HCT116 (cell line): ENCODE results near the gene FBXO42. TPM values are rescaled to one million over a fixed set of nuclear protein-coding genes. Genes with fewer than 3 reads are reported as not detected.
A peak's percentile ranks its signal among the peaks of the same experiment; 100 is the strongest.

Experiments used
- ATAC-seq: fragments of 200-7000 bp; cut with Tn5 transposase; 2 replicates; pipeline ENCODE4 v1.9.1; 2020; ENCODE audit warnings: mild to moderate bottlenecking, moderate library complexity
- BruUV-seq: library from RNA; stranded (reverse); fragments of 400-500 nt; replicated peaks from 2 replicates; lab custom pipeline; 2021; lab: Mats Ljungman, UMichigan
- CTCF ChIA-PET: fragments of 300-600 bp; sonication (Branson Sonifier 250); formaldehyde crosslinking; loops from one replicate; lab custom pipeline; 2021; ENCODE audit warnings: antibody characterized with exemption; lab: Charles Lee
- POLR2A ChIA-PET: fragments of 300-600, 350-600 bp; sonication (Branson Sonifier 250); formaldehyde crosslinking; loops from one replicate; lab custom pipeline; 2021; ENCODE audit warnings: antibody characterized with exemption; lab: Charles Lee
- RAD21 ChIA-PET, 2 experiments: fragments of 300-600 bp; sonication (Branson Sonifier 250); formaldehyde crosslinking; loops; one replicate each; lab custom pipeline; 2023; ENCODE audit warnings: low total read pairs in 2 of 2; ENCODE audit not compliant: uncharacterized antibody in 2 of 2, unreplicated experiment in 2 of 2, low non-redundant PET in 1 of 2; lab: Charles Lee
- DNase-seq: peaks from one replicate; pipeline ENCODE4 v3.0.0-alpha.2; 2010; ENCODE audit warnings: low read depth, low spot score
- H2AFZ ChIP-seq: fragments of 200-600 bp; shearing (Covaris generic), sonication (generic); 2 replicates; pipeline ENCODE4 v1.6.1; 2017; ENCODE audit warnings: low read depth, mixed run types, mixed read lengths, antibody characterized with exemption, low read length; ENCODE audit not compliant: poor library complexity, severe bottlenecking
- H3K27ac ChIP-seq: 2 replicates; pipeline ENCODE4 v1.5.1; 2012; ENCODE audit warnings: low read depth, low read length
- H3K27me3 ChIP-seq: fragments of 200-600 bp; sonication (generic); 2 replicates; pipeline ENCODE4 v1.6.1; 2016; ENCODE audit warnings: mixed run types, low read length, mixed read lengths; ENCODE audit not compliant: insufficient read depth
- H3K36me3 ChIP-seq, 2 experiments: fragments of 200-500 bp in 1 of 2; fragments of 200-600 bp in 1 of 2; sonication (Bioruptor generic) in 1 of 2; sonication (generic) in 1 of 2; 2 replicates each; pipeline versions ENCODE4 v1.5.1 to v1.6.1; 2014 to 2016; ENCODE audit warnings: low read length in 2 of 2, inconsistent platforms in 1 of 2, mixed read lengths in 1 of 2, mixed run types in 1 of 2; ENCODE audit not compliant: insufficient read depth in 2 of 2, control insufficient read depth in 1 of 2
- H3K4me1 ChIP-seq, 2 experiments: fragments of 200-600 bp in 1 of 2; sonication (generic) in 1 of 2; 2 replicates each; pipeline versions ENCODE4 v1.5.1 to v1.6.1; 2012 to 2017; ENCODE audit warnings: low read length in 2 of 2, inconsistent platforms in 1 of 2, mild to moderate bottlenecking in 1 of 2, mixed read lengths in 1 of 2, mixed run types in 1 of 2, moderate library complexity in 1 of 2; ENCODE audit not compliant: insufficient read depth in 2 of 2, control insufficient read depth in 1 of 2
- H3K4me2 ChIP-seq: fragments of 200-600 bp; sonication (generic); 2 replicates; pipeline ENCODE4 v1.6.1; 2017; ENCODE audit warnings: mixed run types, low read length, mixed read lengths
- H3K4me3 ChIP-seq, 2 experiments: fragments of 200-600 bp in 1 of 2; sonication (generic) in 1 of 2; replicated peaks in 1 of 2; 2 replicates each; pipeline ENCODE4 v1.5.1; 2011 to 2016; ENCODE audit warnings: low read length in 2 of 2, control low read depth in 1 of 2, low read depth in 1 of 2, mild to moderate bottlenecking in 1 of 2, mixed read lengths in 1 of 2, mixed run types in 1 of 2
- H3K79me2 ChIP-seq: fragments of 200-600 bp; sonication (generic); 2 replicates; pipeline ENCODE4 v1.6.1; 2017; ENCODE audit warnings: mild to moderate bottlenecking, mixed run types, low read length, moderate library complexity, mixed read lengths; ENCODE audit not compliant: insufficient read depth
- H3K9ac ChIP-seq: fragments of 200-600 bp; sonication (generic); 2 replicates; pipeline ENCODE4 v1.6.1; 2016; ENCODE audit warnings: low read length, mixed read lengths
- H3K9me2 ChIP-seq: fragments of 200-600 bp; sonication (generic), shearing (Covaris generic); 2 replicates; pipeline ENCODE4 v1.6.1; 2017; ENCODE audit warnings: mixed run types, mild to moderate bottlenecking, moderate library complexity; ENCODE audit not compliant: insufficient read depth
- H3K9me3 ChIP-seq, 2 experiments: fragments of 200-500 bp in 1 of 2; fragments of 200-600 bp in 1 of 2; sonication (Bioruptor generic) in 1 of 2; sonication (generic) in 1 of 2; 2 replicates each; pipeline ENCODE4 v1.6.1; 2014 to 2017; ENCODE audit warnings: low read length in 2 of 2, mixed read lengths in 2 of 2, inconsistent platforms in 1 of 2, low read depth in 1 of 2, mild to moderate bottlenecking in 1 of 2, mixed run types in 1 of 2, moderate library complexity in 1 of 2; ENCODE audit not compliant: control insufficient read depth in 1 of 2, insufficient read depth in 1 of 2
- H4K20me1 ChIP-seq: fragments of 200-600 bp; sonication (generic), shearing (Covaris generic); 2 replicates; pipeline ENCODE4 v1.6.1; 2017; ENCODE audit warnings: mixed run types, mild to moderate bottlenecking, moderate library complexity; ENCODE audit not compliant: insufficient read depth
- CBX3 ChIP-seq: IDR thresholded peaks from 2 replicates; pipeline ENCODE4 v1.6.1; 2012; ENCODE audit warnings: low read depth
- CEBPB ChIP-seq: IDR thresholded peaks from 2 replicates; pipeline ENCODE4 v1.6.1; 2012; ENCODE audit warnings: low read depth
- EZH2phosphoT487 ChIP-seq: fragments of 200-600 bp; IDR thresholded peaks from 2 replicates; pipeline ENCODE4 v1.6.1; 2018; ENCODE audit warnings: antibody characterized with exemption, borderline replicate concordance
- FOSL1 ChIP-seq: IDR thresholded peaks from 2 replicates; pipeline ENCODE4 v1.6.1; 2012; ENCODE audit warnings: low read depth
- JUND ChIP-seq: IDR thresholded peaks from 2 replicates; pipeline ENCODE4 v1.6.1; 2012
- POLR2A ChIP-seq: IDR thresholded peaks from 2 replicates; pipeline ENCODE4 v1.7.0; 2011; ENCODE audit warnings: borderline replicate concordance; ENCODE audit not compliant: insufficient read depth, insufficient read length; ENCODE audit errors: extremely low read depth
- POLR2AphosphoS5 ChIP-seq: IDR thresholded peaks from 2 replicates; pipeline ENCODE4 v1.6.1; 2011; ENCODE audit warnings: mild to moderate bottlenecking, low read depth, low read length, moderate library complexity
- RAD21 ChIP-seq: IDR thresholded peaks from 2 replicates; pipeline ENCODE4 v1.6.1; 2012; ENCODE audit warnings: low read depth, mild to moderate bottlenecking
- SIN3A ChIP-seq: IDR thresholded peaks from 2 replicates; pipeline ENCODE4 v1.6.1; 2012; ENCODE audit warnings: low read depth
- SP1 ChIP-seq: IDR thresholded peaks from 2 replicates; pipeline ENCODE4 v1.6.1; 2012; ENCODE audit warnings: low read depth
- TCF7L2 ChIP-seq: IDR thresholded peaks from 2 replicates; pipeline ENCODE4 v1.7.0; 2011; ENCODE audit warnings: borderline replicate concordance, inconsistent platforms; ENCODE audit not compliant: insufficient read depth, insufficient read length; ENCODE audit errors: extremely low read depth
- YY1 ChIP-seq: IDR thresholded peaks from 2 replicates; pipeline ENCODE4 v1.6.1; 2011; ENCODE audit warnings: low read length, low read depth, moderate library complexity, mild to moderate bottlenecking; ENCODE audit not compliant: insufficient replicate concordance; ENCODE audit errors: extremely low read depth
- ZNF274 ChIP-seq: fragments of 200-500 bp; sonication (Bioruptor generic); IDR thresholded peaks from 2 replicates; pipeline ENCODE4 v1.6.1; 2014; ENCODE audit warnings: mild to moderate bottlenecking, low read depth, low read length, inconsistent platforms
- intact Hi-C: fragments of 100-400 bp; cut with micrococcal nuclease; formaldehyde crosslinking; loops from 2 replicates; pipeline ENCODE4 v1.10.0; 2022
- total RNA-seq: library from RNA; stranded (reverse); gene quantifications from one replicate; pipeline ENCODE4 v1.2.1, GENCODE V29; 2021; ENCODE audit not compliant: unreplicated experiment
- TF ChIP-seq, protein P1 (sequence below): IDR thresholded peaks from 2 replicates; pipeline ENCODE4 v1.6.1; 2012
- TF ChIP-seq, protein P2 (sequence below): IDR thresholded peaks from 2 replicates; pipeline ENCODE4 v1.6.1; 2012; ENCODE audit warnings: low read depth
- TF ChIP-seq, protein P3 (sequence below): IDR thresholded peaks from 2 replicates; pipeline ENCODE4 v1.6.1; 2011; ENCODE audit warnings: mild to moderate bottlenecking, low read length, moderate library complexity; ENCODE audit not compliant: insufficient replicate concordance; ENCODE audit errors: extremely low read depth

FBXO42 gene
- total RNA-seq, 1 experiment from 2014 or later = 20.6 TPM

DNA sequence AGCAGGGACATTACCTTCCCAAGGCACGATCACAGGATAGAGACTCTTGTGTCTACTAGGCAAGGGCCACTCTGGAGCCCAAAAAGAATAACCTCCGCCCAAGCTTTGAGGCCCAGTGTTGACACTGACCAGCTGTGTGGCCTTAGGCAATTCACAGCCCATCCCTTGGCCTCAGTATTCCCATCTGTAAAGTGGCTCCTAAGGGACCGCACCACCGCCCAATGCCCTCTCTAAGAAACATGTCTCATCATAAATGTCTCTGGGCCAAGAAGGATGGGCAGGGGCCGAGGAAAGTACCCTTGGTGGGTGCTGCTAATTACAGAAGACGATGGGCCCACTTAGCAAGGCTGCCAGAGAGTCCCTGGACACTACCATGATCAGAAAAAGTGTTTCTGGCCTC lies 140.5 kb downstream of the FBXO42 start:
- H3K9me2 ChIP-seq = no peaks in the 10 kb centered on the region
- H3K9me3 ChIP-seq = no peaks in the 10 kb centered on the region
- no peaks in the 10 kb centered on the region for H4K20me1 ChIP-seq
- CTCF ChIA-PET = no interaction called here
- DNase-seq (no peak), ATAC-seq (no peak)
- RAD21 ChIA-PET = no interaction called here
- peak overlapping the region; percentile 71 for H3K9ac ChIP-seq
- H3K4me1 ChIP-seq = peaks cover 44 to 81% of the 10 kb centered on the region in 2 experiments
- H3K27me3 ChIP-seq = no peaks in the 10 kb centered on the region
- no peaks in the 10 kb centered on the region; the same call in 1 of the 2 replicates for H3K79me2 ChIP-seq
- H3K4me3 ChIP-seq = peak overlapping the region; percentile 46 to 63
- no peak for TF ChIP-seq EZH2phosphoT487
- no peak for TF ChIP-seq TCF7L2
- no peak for TF ChIP-seq FOSL1
- TF ChIP-seq SIN3A = no peak
- TF ChIP-seq CEBPB = no peak
- no peak for TF ChIP-seq POLR2A
- no peak for TF ChIP-seq YY1
- TF ChIP-seq CBX3 = no peak
- no peaks in the 10 kb centered on the region for H3K36me3 ChIP-seq
- BruUV-seq = no TSS peak
- H3K27ac ChIP-seq = peak overlapping the region; percentile 75
- POLR2A ChIA-PET = interaction anchor here (1.1 kb wide), 1 partner anchor 37 kb away, joined by 3 read pairs; no protein-coding TSS in a partner anchor
- intact Hi-C loops = no loop called here
- H2AFZ ChIP-seq = no peak overlapping the region
- H3K4me2 ChIP-seq = peak overlapping the region; percentile 95

DNA sequence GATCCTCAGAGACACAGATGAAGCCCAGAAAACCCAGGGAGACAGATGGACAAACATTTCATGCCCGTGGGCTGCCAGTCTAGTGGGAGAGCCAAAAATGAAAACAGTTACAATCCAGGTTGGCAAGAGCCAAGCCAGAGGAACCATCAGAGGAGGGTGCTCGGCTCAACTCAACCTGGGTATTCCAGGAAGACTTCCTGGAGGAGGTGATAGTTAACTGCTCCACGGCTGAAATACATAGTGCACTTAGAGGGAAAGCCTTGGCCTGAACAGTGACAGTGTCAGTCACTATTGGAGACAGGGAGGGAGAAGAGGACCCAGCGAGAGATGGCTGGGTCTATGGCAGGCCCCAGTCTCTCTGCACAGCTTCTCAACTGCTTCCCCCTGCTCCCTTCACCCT lies 141.7 kb downstream of the FBXO42 start:
- Histone ChIP-seq H3K27ac (no peak overlapping the region), H4K20me1 (no peaks in the 10 kb centered on the region), H3K79me2 (peaks cover 6% of the 10 kb centered on the region; the same call in 1 of the 2 replicates), H2AFZ (no peak overlapping the region), H3K9me3 (no peaks in the 10 kb centered on the region), H3K36me3 (peaks cover 0 to 2% of the 10 kb centered on the region in 2 experiments; a peak in 1 of 4 replicates), H3K4me3 (no peak overlapping the region), H3K4me1 (peaks cover 40 to 77% of the 10 kb centered on the region in 2 experiments), H3K9me2 (no peaks in the 10 kb centered on the region), H3K4me2 (no peak overlapping the region), H3K27me3 (no peaks in the 10 kb centered on the region), H3K9ac (no peak overlapping the region)
- DNase-seq (no peak), ATAC-seq (no peak)
- BruUV-seq = no TSS peak
- ChIA-PET RAD21 (no interaction called here), POLR2A (no interaction called here), CTCF (no interaction called here)
- intact Hi-C loops = no loop called here
- TF ChIP-seq FOSL1 (no peak), SP1 (no peak), ZNF274 (no peak), JUND (no peak), POLR2AphosphoS5 (no peak), RAD21 (no peak)
- TF ChIP-seq, protein P1, sequence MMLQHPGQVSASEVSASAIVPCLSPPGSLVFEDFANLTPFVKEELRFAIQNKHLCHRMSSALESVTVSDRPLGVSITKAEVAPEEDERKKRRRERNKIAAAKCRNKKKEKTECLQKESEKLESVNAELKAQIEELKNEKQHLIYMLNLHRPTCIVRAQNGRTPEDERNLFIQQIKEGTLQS = no peak
- TF ChIP-seq, protein P2, sequence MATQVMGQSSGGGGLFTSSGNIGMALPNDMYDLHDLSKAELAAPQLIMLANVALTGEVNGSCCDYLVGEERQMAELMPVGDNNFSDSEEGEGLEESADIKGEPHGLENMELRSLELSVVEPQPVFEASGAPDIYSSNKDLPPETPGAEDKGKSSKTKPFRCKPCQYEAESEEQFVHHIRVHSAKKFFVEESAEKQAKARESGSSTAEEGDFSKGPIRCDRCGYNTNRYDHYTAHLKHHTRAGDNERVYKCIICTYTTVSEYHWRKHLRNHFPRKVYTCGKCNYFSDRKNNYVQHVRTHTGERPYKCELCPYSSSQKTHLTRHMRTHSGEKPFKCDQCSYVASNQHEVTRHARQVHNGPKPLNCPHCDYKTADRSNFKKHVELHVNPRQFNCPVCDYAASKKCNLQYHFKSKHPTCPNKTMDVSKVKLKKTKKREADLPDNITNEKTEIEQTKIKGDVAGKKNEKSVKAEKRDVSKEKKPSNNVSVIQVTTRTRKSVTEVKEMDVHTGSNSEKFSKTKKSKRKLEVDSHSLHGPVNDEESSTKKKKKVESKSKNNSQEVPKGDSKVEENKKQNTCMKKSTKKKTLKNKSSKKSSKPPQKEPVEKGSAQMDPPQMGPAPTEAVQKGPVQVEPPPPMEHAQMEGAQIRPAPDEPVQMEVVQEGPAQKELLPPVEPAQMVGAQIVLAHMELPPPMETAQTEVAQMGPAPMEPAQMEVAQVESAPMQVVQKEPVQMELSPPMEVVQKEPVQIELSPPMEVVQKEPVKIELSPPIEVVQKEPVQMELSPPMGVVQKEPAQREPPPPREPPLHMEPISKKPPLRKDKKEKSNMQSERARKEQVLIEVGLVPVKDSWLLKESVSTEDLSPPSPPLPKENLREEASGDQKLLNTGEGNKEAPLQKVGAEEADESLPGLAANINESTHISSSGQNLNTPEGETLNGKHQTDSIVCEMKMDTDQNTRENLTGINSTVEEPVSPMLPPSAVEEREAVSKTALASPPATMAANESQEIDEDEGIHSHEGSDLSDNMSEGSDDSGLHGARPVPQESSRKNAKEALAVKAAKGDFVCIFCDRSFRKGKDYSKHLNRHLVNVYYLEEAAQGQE = no peak
- TF ChIP-seq, protein P3, sequence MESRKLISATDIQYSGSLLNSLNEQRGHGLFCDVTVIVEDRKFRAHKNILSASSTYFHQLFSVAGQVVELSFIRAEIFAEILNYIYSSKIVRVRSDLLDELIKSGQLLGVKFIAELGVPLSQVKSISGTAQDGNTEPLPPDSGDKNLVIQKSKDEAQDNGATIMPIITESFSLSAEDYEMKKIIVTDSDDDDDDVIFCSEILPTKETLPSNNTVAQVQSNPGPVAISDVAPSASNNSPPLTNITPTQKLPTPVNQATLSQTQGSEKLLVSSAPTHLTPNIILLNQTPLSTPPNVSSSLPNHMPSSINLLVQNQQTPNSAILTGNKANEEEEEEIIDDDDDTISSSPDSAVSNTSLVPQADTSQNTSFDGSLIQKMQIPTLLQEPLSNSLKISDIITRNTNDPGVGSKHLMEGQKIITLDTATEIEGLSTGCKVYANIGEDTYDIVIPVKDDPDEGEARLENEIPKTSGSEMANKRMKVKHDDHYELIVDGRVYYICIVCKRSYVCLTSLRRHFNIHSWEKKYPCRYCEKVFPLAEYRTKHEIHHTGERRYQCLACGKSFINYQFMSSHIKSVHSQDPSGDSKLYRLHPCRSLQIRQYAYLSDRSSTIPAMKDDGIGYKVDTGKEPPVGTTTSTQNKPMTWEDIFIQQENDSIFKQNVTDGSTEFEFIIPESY = no peak
